Thymus (tissue), 11 donors: ENCODE measurements around the gene ROPN1. TPM values are rescaled to one million over a fixed set of nuclear protein-coding genes. Genes with fewer than 3 reads are reported as not detected.
"Not testable (repeated sequence)": the region's sequence is repeated elsewhere in the genome, so short reads cannot be mapped to it uniquely, and the experiment has no call there.

Experiments
- DNase-seq, 9 donors: peaks; one replicate each; pipeline ENCODE4 v3.0.0-alpha.2; 2013; ENCODE audit warnings: low spot score in 9 of 9, low read depth in 6 of 9, missing footprints in 1 of 9
- H3K27ac ChIP-seq, 2 donors: one replicate each; pipeline ENCODE4 v1.5.1; 2013; ENCODE audit warnings: control low read depth in 1 of 2, low read depth in 1 of 2, low read length in 1 of 2, mild to moderate bottlenecking in 1 of 2, moderate library complexity in 1 of 2
- H3K27me3 ChIP-seq, 2 donors: one replicate each; pipeline ENCODE4 v1.5.1; 2013; ENCODE audit warnings: low read length in 1 of 2; ENCODE audit not compliant: control insufficient read depth in 2 of 2, insufficient read depth in 1 of 2
- H3K36me3 ChIP-seq, 2 donors: one replicate each; pipeline ENCODE4 v1.5.1; 2013; ENCODE audit warnings: low read length in 1 of 2, mild to moderate bottlenecking in 1 of 2, moderate library complexity in 1 of 2; ENCODE audit not compliant: control insufficient read depth in 2 of 2, insufficient read depth in 2 of 2
- H3K4me1 ChIP-seq, 2 donors: one replicate each; pipeline ENCODE4 v1.5.1; 2013; ENCODE audit warnings: low read length in 2 of 2; ENCODE audit not compliant: control insufficient read depth in 2 of 2, insufficient read depth in 2 of 2
- H3K4me3 ChIP-seq, 2 donors: one replicate each; pipeline ENCODE4 v1.5.1; 2013; ENCODE audit warnings: low read length in 2 of 2, control low read depth in 1 of 2, mild to moderate bottlenecking in 1 of 2
- H3K9me3 ChIP-seq, 2 donors: one replicate each; pipeline ENCODE4 v1.5.1; 2013; ENCODE audit warnings: low read length in 1 of 2, mild to moderate bottlenecking in 1 of 2; ENCODE audit not compliant: control insufficient read depth in 2 of 2, insufficient read depth in 1 of 2
- WGBS: extraction: QIAGEN DNeasy Blood & Tissue Kit; methylation state at CpG from one replicate; pipeline ENCODE4 v1.1.7; 2013; 5-methylcytosine and 5-hydroxymethylcytosine counted together
- polyA plus RNA-seq: library from polyadenylated mRNA; stranded (reverse); fragments of 200-250 nt; gene quantifications from one replicate; pipeline ENCODE4 v1.2.3, GENCODE V29; 2013
- total RNA-seq: library from RNA; stranded (reverse); fragments of 120-200 nt; gene quantifications from one replicate; pipeline ENCODE4 v1.2.4, GENCODE V29; 2013
- donor health status: healthy.

The ROPN1 gene
- total and polyA plus RNA-seq, 2 donors: 0.09 to 0.30 TPM

GRCh38 chr3:124007186-124007585, 15.3 kb upstream of the ROPN1 start:
- Histone ChIP-seq H3K4me1 (no peaks in the 10 kb centered on the region), H3K27me3 (no peaks in the 10 kb centered on the region), H3K4me3 (no peak overlapping the region), H3K27ac (no peak overlapping the region), H3K9me3 (no peaks in the 10 kb centered on the region), H3K36me3 (no peaks in the 10 kb centered on the region)
- 3% methylated on average over 4 of the region's 4 CpGs for WGBS
- no peak for DNase-seq

GRCh38 chr3:124002405-124003079, 10.6 kb upstream of the ROPN1 start:
- not testable (repeated sequence) for DNase-seq, H3K27me3 ChIP-seq

GRCh38 chr3:124001366-124001765, 9.4 kb upstream of the ROPN1 start:
- H3K27ac ChIP-seq, H3K9me3 ChIP-seq, H3K4me3 ChIP-seq, H3K27me3 ChIP-seq, H3K36me3 ChIP-seq, DNase-seq, H3K4me1 ChIP-seq: not testable (repeated sequence)
- 87% methylated on average over 6 of the region's 6 CpGs for WGBS

More at GRCh38 chr3:124002405-124003079, 10.6 kb upstream of the ROPN1 start:
- not testable (repeated sequence) for H3K36me3 ChIP-seq, H3K9me3 ChIP-seq, H3K4me1 ChIP-seq, H3K27ac ChIP-seq, H3K4me3 ChIP-seq
- 54% methylated on average over 2 of the region's 2 CpGs for WGBS

GRCh38 chr3:123997543-123997942, 5.6 kb upstream of the ROPN1 start:
- Histone ChIP-seq H3K36me3 (no peaks in the 10 kb centered on the region), H3K27me3 (peaks cover 0 to 5% of the 10 kb centered on the region in 2 donors), H3K9me3 (peaks cover 0 to 2% of the 10 kb centered on the region in 2 donors), H3K4me1 (no peaks in the 10 kb centered on the region), H3K4me3 (no peak overlapping the region), H3K27ac (no peak overlapping the region)
- WGBS: 94% methylated on average over 2 of the region's 2 CpGs
- no peak for DNase-seq

GRCh38 chr3:123993818-123994217, 1.9 kb upstream of the ROPN1 start:
- no peak overlapping the region for H3K27ac ChIP-seq
- WGBS: 93% methylated on average over 1 of the region's 1 CpG
- no peaks in the 10 kb centered on the region for H3K36me3 ChIP-seq
- no peaks in the 10 kb centered on the region for H3K4me1 ChIP-seq
- peaks cover 0 to 2% of the 10 kb centered on the region in 2 donors for H3K9me3 ChIP-seq
- no peak overlapping the region for H3K4me3 ChIP-seq
- peaks cover 0 to 25% of the 10 kb centered on the region in 2 donors for H3K27me3 ChIP-seq
- DNase-seq: no peak

GRCh38 chr3:123986427-123986826, 5.5 kb downstream of the ROPN1 start:
- Histone ChIP-seq H3K36me3 (no peaks in the 10 kb centered on the region), H3K4me3 (no peak overlapping the region), H3K27ac (no peak overlapping the region), H3K4me1 (no peaks in the 10 kb centered on the region), H3K27me3 (peaks cover 0 to 29% of the 10 kb centered on the region in 2 donors), H3K9me3 (no peaks in the 10 kb centered on the region)
- WGBS: 89% methylated on average over 3 of the region's 3 CpGs
- no peak for DNase-seq

GRCh38 chr3:123984957-123985356, 7.0 kb downstream of the ROPN1 start:
- Histone ChIP-seq H3K4me1 (no peaks in the 10 kb centered on the region), H3K27me3 (peaks cover 5 to 30% of the 10 kb centered on the region in 2 donors), H3K36me3 (no peaks in the 10 kb centered on the region), H3K27ac (no peak overlapping the region), H3K9me3 (no peaks in the 10 kb centered on the region), H3K4me3 (no peak overlapping the region)
- 97% methylated on average over 3 of the region's 3 CpGs for WGBS
- no peak for DNase-seq

- no peak for DNase-seq
- Histone ChIP-seq H3K27ac (no peak overlapping the region), H3K9me3 (no peaks in the 10 kb centered on the region), H3K27me3 (peaks cover 7 to 26% of the 10 kb centered on the region in 2 donors), H3K36me3 (no peaks in the 10 kb centered on the region), H3K4me1 (no peaks in the 10 kb centered on the region), H3K4me3 (no peak overlapping the region)
- WGBS: 98% methylated on average over 1 of the region's 1 CpG
These were observed 7.6 kb downstream of the ROPN1 start for GRCh38 chr3:123984350-123984749.

- H3K27ac ChIP-seq, H3K4me3 ChIP-seq, DNase-seq, H3K36me3 ChIP-seq, H3K4me1 ChIP-seq, H3K9me3 ChIP-seq: not testable (repeated sequence)
- WGBS: 85% methylated on average over 4 of the region's 4 CpGs
- peaks cover 7 to 14% of the 10 kb centered on the region in 2 donors for H3K27me3 ChIP-seq
These were observed 10.6 kb downstream of the ROPN1 start for GRCh38 chr3:123981317-123981716.
